ENCODE measurements around the gene ITGA6. TPM values are rescaled to one million over a fixed set of nuclear protein-coding genes. Genes with fewer than 3 reads are reported as not detected.

ITGA6 gene
- total and polyA plus RNA-seq, 8 donors, result 43.1 to 93.5 (median 75.1) TPM

- ATAC-seq (no peak), DNase-seq (no peak)
- Histone ChIP-seq H3K27me3 (no peaks in the 10 kb centered on the region), H3K4me1 (peaks cover 15 to 31% of the 10 kb centered on the region in 2 donors), H3K9me3 (no peaks in the 10 kb centered on the region), H3K4me3 (no peak overlapping the region), H3K27ac (no peak overlapping the region), H3K36me3 (no peaks in the 10 kb centered on the region)
- TF ChIP-seq CTCF (IDR thresholded peaks at IDR 0.05), result no peak
- intact Hi-C loops (cut with DNase I), result no loop called here
These were observed 24.5 kb downstream of the ITGA6 start for GRCh38 chr2:172451923-172452322.

DNA sequence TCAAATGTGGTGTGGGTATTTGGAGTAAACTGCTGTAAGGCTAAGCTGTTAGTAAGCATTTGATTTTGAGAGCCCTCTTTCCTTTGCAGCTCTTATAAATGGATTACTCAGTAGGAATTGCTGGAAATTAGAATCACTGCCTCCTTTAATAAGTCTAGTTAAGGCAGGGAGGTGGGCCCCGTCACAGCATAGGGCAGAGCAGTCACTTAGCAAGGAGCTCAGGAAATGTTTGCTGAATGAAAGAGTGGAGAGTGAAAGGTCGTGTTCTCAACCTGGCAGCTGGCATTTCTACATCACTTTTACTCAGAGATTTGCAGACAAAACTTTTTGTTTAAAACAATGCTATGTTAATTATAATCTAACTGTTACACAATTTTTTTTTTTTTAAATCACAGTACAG is 25.5 kb downstream of the ITGA6 start:
- ATAC-seq (no peak), DNase-seq (no peak)
- H3K36me3 ChIP-seq, result no peaks in the 10 kb centered on the region
- H3K27me3 ChIP-seq, result no peaks in the 10 kb centered on the region
- H3K27ac ChIP-seq, result no peak overlapping the region
- intact Hi-C loops (cut with DNase I), result no loop called here
- H3K9me3 ChIP-seq, result no peaks in the 10 kb centered on the region
- TF ChIP-seq CTCF (IDR thresholded peaks at IDR 0.05), result no peak
- H3K4me3 ChIP-seq, result no peak overlapping the region
- H3K4me1 ChIP-seq, result peaks cover 15 to 30% of the 10 kb centered on the region in 2 donors

GRCh38 chr2:172454404-172455120 is 27.2 kb downstream of the ITGA6 start:
- H3K36me3 ChIP-seq, result no peaks in the 10 kb centered on the region
- ATAC-seq (no peak), DNase-seq (no peak)
- intact Hi-C loops (cut with DNase I), result no loop called here
- no peak overlapping the region for H3K27ac ChIP-seq
- peaks cover 15 to 30% of the 10 kb centered on the region in 2 donors for H3K4me1 ChIP-seq
- TF ChIP-seq CTCF (IDR thresholded peaks at IDR 0.05), result no peak
- H3K4me3 ChIP-seq, result no peak overlapping the region
- H3K27me3 ChIP-seq, result no peaks in the 10 kb centered on the region
- no peaks in the 10 kb centered on the region for H3K9me3 ChIP-seq

GRCh38 chr2:172455121-172455515 is 27.7 kb downstream of the ITGA6 start:
- Histone ChIP-seq H3K4me3 (no peak overlapping the region), H3K36me3 (no peaks in the 10 kb centered on the region), H3K4me1 (peaks cover 15 to 33% of the 10 kb centered on the region in 2 donors), H3K27ac (no peak overlapping the region), H3K9me3 (no peaks in the 10 kb centered on the region), H3K27me3 (no peaks in the 10 kb centered on the region)
- DNase-seq, result peak in 2 of 4 donors; percentile 37 to 65
- peak; percentile 96 for ATAC-seq
- no peak for TF ChIP-seq CTCF (IDR thresholded peaks at IDR 0.05)
- intact Hi-C loops (cut with DNase I), result no loop called here

DNA sequence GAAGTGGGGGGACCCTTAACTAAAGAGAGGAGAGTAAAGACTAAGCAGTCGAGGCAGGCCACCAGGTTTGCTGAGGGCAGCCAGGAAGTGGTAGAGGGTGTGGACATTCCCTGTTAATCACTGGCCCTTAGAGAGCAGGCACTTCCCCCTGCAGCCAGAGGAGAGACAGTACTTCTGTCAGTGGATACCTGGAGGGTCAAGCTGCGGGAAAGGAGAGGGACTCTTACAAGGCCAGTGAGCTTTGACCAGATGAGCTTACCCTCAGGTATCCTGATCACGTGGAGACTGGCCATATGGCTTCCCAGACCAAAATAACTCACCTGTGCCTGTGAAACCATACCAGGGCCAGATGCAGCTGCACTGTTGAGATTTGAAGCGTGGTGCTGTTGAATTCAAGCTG is 28.6 kb downstream of the ITGA6 start:
- H3K4me3 ChIP-seq, result no peak overlapping the region
- peaks cover 15 to 42% of the 10 kb centered on the region in 2 donors for H3K4me1 ChIP-seq
- no peak overlapping the region for H3K27ac ChIP-seq
- H3K27me3 ChIP-seq, result no peaks in the 10 kb centered on the region
- no peak for TF ChIP-seq CTCF (IDR thresholded peaks at IDR 0.05)
- no peaks in the 10 kb centered on the region for H3K36me3 ChIP-seq
- DNase-seq, result no peak
- ATAC-seq, result peak; percentile 68
- intact Hi-C loops (cut with DNase I), result no loop called here
- H3K9me3 ChIP-seq, result no peaks in the 10 kb centered on the region
